Loucy (cell line): ENCODE results near the gene TMEM183A.

ENCODE experiments used
- CTCF ChIP-seq: fragments of 200-600 bp; sonication (generic); conservative IDR thresholded peaks from 2 replicates; pipeline ENCODE4 v1.5.1; 2014; ENCODE audit warnings: mild to moderate bottlenecking, antibody characterized with exemption, low read length
- EZH2phosphoT487 ChIP-seq: fragments of 200-600 bp; IDR thresholded peaks from 2 replicates; pipeline ENCODE4 v1.6.1; 2018; ENCODE audit warnings: antibody characterized with exemption, mild to moderate bottlenecking, moderate library complexity, borderline replicate concordance

- TF ChIP-seq CTCF: no peak
- no peak for TF ChIP-seq EZH2phosphoT487
Observed at GRCh38 chr1:202987255-202987654, 19.9 kb upstream of the TMEM183A start.
